Germinal center (tissue), 1 donor: ENCODE data around the gene SHLD1.
"Not testable (repeated sequence)": the region's sequence is repeated elsewhere in the genome, so short reads cannot be mapped to it uniquely, and the experiment has no call there.

Experiments used
- DNase-seq: peaks from one replicate; pipeline ENCODE4 v3.0.0; 2012; ENCODE audit warnings: mixed read lengths, low spot score

Gene SHLD1, protein sequence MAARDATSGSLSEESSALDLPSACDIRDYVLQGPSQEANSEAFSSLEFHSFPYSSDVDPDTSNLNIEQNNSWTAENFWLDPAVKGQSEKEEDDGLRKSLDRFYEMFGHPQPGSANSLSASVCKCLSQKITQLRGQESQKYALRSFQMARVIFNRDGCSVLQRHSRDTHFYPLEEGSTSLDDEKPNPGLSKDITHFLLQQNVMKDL

DNA sequence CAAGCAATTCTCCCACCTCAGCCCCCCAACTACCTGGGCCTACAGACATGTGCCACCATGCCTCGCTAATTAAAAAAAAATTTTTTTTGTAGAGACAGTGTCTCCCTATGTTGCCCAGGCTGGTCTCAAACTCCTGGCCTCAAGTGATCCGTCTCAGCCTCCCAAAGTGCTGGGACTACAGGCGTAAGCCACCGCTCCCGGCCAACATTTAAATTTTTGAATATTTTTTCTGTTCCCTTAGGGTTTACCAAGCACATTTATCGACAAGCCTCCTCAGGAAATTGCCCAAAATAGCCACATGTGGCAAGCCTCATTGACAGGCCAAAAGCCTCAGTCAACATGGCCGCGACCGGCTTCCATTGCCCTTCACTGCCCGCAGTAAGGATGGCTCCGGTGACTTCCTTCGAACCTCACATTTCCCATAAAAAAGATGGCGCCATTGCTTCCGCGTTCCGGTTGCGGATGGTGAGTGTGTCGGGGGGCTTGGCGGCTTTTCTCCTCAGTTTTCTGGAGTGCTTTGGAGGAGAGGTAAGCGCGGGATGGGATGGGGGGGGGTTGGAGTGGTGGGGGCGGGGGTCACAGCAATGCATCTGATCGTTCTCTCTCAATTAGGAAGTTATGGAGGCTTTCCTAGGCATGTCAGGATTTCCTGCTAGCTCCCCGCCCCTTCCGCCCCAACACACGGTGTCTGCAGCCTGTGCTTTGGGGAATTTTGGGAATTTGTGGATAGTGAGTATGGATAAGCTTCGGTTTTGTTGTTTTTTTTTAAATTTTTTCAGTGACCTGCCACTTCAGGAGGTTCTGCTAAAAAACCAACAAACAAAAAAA is at the start of gene SHLD1:
TSS of gene SHLD1 (plus strand) at position 450 of the 828 bp plus-strand sequence. CDS start 22,465 bp downstream, outside the sequence.
- DNase-seq: peak; percentile 72

DNA sequence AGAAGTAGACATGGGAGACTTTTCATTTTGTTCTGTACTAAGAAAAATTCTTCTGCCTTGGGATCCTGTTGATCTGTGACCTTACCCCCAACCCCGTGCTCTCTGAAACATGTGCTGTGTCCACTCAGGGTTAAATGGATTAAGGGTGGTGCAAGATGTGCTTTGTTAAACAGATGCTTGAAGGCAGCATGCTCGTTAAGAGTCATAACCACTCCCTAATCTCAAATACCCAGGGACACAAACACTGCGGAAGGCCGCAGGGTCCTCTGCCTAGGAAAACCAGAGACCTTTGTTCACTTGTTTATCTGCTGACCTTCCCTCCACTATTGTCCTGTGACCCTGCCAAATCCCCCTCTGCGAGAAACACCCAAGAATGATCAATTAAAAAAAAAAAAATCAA is 47.9 kb upstream of the SHLD1 start:
- not testable (repeated sequence) for DNase-seq

DNA sequence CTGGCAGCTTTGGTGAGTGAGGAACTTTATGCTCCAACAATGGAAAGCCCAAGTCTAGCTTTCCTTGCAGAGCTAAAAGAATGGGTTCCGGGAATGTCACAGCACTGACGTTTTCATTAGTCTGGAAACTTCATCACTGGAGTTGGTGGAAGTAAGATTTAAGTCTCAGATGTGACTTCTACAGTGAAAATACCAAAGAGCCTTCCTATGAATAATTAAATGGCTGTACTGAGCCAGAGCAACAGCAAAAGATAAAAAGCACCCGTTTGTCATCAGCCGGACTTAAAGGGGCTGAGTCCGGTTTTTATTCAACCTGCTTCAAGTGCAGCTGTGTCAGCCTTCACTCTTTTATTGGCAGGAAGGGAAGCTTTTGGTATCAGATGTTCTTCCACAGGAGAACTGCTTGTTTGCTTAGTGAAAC is 46.5 kb upstream of the SHLD1 start:
- DNase-seq: no peak

DNA sequence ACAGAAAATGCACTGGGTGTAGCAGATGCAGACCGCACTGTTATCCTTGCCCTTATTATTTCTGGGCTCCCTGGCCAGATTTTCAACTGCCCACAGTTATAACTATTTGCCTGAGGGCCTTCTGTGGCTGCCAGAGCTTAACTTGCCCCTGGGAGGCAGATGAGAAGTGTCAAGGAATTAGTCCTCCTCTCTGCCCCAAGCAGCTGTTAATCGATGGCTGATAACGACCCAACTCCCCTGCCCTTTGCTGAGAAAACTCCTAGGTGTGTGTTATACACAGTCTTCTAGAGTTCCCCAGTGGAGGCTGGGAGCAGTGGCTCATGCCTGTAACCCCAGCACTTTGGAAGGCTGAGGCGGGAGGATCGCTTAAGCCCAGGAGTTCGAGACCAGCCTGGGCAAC is 44.4 kb upstream of the SHLD1 start:
- no peak for DNase-seq

DNA sequence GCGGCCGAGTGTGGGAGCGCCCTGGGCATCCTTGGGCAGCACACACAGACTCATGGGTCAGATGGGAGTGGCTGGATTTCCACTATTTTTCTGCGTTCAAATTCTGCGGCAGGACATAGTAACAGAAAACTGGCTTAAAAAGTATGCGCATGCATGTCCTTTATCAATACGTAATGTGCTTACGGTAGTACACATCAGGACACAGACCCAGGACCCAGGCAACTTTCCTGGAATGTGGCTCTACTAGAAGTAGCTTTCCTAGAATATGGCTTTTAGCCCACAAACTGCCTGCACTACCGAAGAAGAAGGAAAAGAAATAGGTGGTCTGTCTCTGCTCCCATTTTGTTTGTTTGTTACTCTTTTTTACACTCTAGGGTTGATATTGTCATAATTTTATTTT is 43.4 kb upstream of the SHLD1 start:
- no peak for DNase-seq

DNA sequence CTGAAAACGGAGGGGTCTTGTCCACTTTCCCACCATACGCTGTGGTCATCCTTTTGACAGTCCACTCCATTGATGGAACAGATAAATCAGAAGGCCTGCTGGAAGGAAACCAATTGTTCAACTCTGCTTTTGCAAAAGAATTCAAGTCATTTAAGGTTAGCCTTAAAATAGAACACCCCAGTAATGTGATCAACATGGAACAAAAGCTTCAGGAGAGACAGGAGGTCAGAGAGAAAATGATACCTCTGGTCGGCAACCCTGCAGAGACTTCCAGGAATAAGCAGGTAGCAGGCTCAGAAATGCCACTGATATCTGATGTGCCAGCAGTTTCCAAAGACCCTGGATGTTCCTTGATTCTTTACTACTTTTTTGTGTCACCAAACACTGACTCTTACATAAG is 39.6 kb upstream of the SHLD1 start:
- no peak for DNase-seq

DNA sequence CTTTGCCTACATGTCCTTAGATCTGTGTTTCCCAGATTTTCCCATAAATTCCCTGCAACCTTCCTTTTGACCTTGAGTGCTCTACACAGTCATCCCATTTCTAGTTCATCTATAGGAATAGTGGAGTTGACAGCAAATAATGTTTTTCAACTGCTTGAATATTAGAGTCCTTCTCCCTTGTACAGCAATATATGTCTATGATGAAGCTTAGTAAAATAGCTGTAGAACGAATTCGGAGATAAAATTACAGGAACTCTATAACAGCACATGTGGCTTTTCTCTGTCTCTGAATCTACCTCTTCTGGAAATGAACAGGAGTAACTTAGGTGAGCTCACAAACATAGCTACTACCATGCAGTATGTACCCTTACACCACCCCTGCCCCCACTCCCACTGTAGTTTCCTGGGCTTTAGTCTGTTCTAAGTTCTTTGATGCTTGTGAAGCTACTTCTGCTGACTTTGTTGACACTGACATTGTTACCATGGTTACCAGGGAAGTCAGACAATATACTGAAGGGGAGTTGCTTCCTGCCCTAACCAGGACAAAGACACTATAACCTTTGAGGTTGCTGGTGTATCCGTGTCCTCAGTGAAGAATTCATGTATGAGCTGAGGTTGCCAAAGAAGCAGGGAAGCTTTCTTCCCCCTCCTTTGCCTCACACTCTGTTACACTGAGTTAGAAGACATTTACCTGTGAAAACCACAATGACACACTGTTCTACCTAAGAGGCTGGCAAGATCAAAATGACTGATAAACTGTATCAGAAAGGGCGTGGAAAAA is 35.8 kb upstream of the SHLD1 start:
- peak; percentile 39 for DNase-seq

DNA sequence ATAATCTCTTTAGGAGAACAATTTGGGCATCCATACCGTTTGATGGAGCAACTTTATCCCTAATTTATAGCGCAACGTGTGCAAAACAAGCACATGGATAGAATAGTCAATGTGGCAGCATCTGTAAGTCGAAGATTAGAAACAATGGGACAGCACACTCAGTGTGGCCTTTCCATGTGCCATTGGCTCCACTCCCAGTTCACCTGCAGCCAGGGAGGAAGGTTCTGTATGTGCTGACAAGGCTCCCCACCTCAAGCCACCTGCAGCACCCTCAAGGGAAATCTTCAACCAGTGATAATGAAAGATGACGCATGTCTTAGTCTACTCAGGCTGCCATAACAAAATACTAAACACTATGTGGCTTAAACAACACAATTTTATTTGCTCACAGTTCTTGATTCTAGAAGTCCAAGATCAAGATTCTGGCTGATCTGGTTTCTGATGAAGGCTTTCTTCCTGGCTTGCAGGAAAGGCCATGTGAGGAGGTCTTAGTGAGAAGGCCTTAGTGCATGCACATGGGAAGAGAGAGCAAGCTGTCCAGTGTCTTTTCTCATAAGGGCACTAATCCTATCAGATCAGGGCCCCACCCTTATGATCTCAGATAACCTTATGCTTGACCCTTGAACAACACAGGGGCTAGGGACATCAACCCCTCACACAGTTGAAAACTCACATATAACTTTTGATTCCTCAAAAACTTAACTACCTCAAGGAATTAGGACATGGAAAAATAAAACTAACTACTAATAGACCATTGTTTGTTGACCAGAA is 34.9 kb upstream of the SHLD1 start:
- no peak for DNase-seq

DNA sequence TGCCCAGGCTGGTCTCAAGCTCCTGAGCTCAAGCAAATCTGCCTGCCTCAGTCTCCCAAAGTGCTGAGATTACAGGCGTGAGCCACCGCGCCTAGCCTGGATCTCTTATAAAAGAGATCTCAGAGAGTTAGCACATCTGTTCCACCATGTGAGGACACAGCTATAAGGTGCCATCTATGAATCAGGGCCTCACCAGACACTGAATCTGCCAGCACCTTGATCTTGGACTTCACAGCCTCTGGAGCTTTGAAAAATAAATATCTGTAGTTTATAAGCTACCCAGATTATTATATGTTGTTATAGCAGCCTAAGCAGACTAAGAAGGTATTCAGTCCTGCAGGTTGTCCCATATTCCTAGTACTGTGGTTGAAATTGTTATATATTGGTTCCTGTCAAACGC is 33.2 kb upstream of the SHLD1 start:
- DNase-seq: no peak

DNA sequence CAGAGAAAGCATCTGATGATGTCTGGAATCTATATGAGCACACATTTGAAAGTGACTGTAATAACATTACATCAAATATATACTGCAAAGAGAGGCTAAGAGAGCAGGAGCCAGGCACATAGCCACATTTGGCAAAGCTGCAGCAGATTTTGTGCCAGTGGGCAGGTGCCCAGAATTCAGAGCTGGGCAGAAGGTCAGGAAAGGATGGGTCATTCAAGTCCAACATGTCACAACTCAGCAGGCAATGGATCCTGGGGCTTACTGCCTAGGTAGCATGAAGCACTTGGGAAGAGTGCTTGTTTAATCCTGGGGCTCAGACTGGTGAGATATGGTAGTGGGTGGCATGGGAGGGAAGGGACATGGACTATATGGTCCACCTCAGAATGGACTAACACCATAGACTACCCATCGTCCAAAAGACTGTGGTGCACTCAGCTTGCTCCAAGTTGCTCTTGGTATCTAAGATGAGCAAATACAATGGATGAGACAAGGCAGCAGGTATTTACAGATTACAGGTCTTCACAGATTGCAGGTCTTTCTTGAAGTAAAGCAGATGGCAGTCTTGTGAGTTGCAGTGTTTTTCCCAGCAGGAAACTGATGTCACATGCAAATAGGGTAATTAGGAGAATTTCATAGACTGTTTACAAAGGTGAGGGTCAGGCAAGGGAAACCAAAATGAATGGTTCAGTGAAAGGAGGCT is 31.2 kb upstream of the SHLD1 start:
- DNase-seq: no peak

DNA sequence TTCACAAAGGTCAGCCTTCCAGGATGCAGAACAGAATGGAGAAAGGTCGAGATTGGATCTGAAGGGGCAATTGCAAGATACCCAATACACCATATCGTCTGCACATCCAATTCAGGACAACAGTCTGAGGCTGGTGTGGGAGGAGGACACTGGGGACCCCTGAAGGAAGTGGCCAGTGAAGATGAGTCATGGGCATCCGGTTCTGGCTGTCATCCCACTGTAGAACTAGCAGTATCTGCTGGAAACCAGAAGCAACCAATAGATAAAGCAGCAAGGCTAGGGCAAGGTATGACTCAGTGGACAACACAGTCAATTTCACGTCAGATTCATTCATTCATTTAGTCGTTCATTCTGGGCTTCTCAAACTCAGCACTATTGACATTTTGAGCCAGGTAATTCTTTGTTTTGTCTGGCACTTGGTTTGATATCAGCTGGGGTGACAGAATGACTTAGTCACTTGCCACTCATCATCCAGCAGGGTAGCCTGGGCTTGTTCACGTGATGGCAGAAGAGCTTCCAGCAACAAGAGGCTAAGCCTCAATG is 30.3 kb upstream of the SHLD1 start:
- DNase-seq: no peak

DNA sequence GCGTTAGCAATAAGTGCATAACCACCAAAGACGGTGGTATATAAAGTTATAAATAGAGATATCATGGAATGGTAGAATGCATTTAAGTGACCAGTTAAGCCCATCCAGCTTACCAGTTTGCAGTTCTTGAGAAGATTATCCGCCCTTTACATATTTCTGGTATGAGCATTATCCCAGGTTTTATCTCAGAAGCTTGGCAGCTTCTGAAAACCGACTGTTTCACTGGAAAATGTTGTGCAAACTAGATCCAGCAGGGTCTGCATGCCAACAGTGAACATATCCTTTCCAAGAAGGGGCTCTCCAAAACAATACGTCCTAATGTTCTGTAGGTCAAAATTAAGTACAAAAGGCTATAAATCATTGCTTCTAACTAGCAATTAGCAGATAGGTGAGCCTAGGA is 29.5 kb upstream of the SHLD1 start:
- DNase-seq: no peak

DNA sequence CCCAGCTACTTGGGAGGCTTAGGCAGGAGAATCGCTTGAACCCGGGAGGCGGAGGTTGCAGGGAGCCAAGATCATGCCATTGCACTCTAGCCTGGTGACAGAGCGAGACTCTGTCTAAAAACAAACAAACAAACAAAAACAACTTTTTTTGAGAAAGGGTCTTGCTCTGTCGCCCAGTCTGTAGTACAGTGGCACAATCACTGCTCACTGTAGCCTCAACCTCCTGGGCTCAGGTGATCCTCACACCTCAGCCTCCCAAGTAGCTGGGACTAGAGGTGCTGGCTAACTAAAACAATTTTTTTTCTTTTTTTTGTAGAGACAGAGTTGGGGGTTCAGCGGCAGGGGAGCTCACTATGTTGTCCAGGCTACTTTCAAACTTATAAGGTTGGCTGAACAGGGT is 28.8 kb upstream of the SHLD1 start:
- DNase-seq: not testable (repeated sequence)

DNA sequence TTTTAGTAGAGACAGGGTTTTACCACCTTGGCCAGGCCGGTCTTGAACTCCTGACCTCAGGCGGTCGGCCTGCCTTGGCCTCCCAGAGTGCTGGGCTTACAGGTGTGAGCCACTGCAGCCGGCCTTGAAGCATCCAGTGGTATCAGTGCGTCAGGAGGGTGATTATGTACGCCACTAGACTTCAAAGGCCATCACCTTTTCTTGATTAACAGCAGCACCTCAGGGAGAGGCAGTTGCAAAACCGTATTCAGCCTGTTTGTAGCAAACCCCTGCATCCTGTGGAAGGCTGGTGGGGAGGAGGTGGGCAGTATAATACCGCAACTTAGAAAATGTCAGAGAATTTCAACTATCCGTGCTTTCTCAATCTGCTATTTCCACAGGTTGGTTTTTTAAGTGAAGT is 27.3 kb upstream of the SHLD1 start:
- no peak for DNase-seq

DNA sequence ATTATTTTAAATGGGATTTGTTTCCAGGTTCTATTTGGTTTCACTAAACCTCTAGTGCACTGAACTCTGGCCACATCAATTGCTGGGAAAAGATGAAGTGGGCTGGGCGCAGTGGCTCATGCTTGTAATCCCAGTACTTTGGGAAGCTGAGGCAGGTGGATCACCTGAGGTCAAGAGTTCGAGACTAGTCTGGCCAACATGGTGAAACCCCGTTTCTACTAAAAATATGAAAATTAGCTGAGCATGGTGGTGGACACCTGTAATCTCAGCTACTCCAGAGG is 25.1 kb upstream of the SHLD1 start:
- DNase-seq: not testable (repeated sequence)

DNA sequence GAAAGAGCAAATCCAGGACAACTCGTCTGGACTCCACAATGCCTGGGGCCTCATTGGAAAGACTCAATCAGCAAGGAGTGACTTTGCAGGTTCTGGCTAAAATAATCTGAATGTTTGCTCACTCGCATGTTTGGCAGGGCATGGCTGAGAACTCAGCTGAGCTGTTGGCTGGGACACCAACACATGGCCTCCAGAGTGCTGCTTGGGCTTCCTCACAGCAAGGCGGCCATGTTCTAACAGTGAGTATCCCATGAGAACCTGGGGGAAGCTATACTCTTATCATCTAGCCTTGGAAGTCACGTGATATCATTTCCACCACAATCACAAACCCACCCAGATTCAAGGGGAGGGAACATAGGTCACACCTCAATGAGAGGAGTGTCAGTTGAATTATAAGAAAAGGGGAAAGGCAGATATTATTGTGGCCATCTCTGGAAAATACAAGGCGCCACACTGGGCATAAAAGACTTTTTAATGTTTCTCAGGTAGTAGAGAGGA is 23.1 kb upstream of the SHLD1 start:
- DNase-seq: no peak

DNA sequence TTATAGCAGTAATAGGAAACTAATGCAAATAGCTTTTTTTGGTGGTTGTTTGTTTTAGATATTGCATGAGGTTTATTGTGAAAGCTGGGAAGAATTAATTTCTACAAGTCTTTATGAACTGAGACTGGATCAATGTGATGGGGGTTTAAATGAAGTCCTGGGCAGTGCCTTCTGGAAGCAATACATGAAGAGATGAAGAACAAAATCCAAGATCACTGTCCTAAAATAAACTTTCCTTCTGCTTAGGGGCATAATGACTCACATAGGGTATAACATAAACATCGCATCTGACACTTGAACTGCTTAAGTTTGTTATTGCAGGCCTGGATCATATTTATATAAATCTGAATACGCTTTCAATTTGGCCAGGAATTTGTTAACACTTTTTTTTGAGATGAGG is 20.9 kb upstream of the SHLD1 start:
- DNase-seq: no peak

DNA sequence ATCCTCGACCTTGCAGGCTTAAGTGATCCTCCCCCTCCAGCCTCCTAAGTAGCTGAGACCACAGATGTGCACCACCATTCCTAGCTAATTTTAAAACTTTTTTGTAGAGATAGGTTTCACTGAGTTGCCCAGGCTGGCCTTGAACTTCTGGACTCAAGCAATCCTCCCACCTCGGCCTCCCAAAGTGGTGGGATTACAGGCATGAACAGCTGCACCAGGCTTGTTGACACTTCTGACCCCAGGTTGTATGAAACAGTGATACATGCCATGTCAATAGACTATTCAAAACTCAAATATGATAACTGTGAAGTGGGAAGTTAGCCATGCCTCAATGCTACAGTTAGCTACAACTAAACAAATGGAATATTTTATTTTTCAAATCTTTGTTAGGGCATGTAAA is 20.1 kb upstream of the SHLD1 start:
- DNase-seq: no peak

DNA sequence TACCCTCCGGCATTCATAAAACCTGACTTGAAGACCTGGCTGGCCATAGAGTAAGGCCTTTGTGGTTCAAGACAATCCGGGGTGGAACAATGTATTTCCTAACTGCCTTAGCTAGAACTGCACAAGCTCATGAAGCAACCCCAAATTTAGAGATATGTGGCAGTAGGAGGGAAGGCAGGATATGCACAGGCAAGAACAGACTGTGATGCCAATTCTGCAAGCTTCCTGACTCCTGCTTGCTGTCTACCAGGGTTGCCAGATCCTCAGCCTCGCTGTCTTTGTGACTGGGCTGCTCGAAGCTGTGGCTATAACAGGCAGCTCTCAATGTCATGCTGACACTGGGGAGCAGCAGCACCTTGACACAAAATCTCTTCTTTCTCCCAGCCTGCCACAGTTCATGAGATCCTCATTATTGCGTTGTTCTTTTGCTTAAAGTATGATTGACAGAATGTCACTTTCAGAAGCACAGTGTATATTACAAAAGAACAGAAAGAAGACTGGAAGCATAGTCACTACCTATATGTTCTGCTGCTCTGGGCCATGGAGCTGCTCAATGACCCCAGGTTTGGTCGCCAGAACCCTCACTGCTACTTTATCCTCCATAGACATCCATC is 18.3 kb upstream of the SHLD1 start:
- DNase-seq: no peak

DNA sequence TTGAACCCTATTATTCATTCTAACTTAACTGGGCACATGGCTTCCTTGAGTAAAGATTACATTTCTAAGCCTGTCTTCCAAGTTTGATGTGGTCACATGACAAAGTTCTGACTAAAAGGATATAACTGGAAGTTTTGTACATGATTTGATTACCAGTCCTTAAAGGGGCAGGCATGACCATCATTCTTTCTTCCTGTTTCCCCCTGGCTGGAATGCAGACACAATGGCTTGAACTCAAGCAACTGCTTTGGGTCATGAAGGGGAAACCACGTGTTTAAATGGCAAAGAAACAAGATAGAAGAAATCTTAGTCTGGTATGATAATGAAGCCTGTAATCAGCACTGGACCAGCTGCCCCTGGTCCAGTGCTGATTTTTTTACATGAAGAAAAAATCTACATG is 15.6 kb upstream of the SHLD1 start:
- no peak for DNase-seq
